ENCODE data around the gene ELSPBP1.

- TF ChIP-seq CTCF (conservative IDR thresholded peaks at IDR 0.05; ENCODE audit: low read depth in 2 of 2) (no peak), EZH2 (IDR thresholded peaks at IDR 0.05; ENCODE audit: low read depth, unreplicated experiment) (no peak), ZNF462 (CRISPR knock-in tag; IDR thresholded peaks at IDR 0.05) (no peak), CREB1 (CRISPR knock-in tag; IDR thresholded peaks at IDR 0.05; ENCODE audit: low read depth) (no peak), EZH2phosphoT487 (IDR thresholded peaks at IDR 0.05; ENCODE audit: unreplicated experiment) (no peak)
These were observed 35.6 kb downstream of the ELSPBP1 start for GRCh38 chr19:48030073-48030472.
